ENCODE data around the gene UBA5. TPM values are rescaled to one million over a fixed set of nuclear protein-coding genes. Genes with fewer than 3 reads are reported as not detected.

UBA5 gene
- total and polyA plus RNA-seq, 5 donors = 25.6 to 42.2 (median 31.7) TPM

DNA sequence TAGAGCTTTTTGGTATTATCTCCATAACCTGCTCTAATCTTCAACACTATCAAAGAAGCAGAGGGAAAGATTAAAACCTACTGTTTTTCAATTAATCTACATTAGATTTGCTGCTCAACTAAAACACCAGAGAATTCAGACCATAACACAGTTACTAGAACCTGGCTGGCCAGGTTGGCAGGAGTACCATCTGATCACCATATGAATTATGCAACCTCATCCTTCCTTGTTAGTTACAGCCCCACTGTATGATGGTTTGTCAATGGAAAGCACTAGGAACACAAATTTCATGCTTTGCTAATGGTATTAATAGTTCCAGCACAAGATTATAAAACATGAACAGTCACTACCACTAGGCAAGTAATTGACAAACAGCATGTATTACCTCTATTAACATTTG, 56.2 kb downstream of the UBA5 start:
- intact Hi-C loops (cut with DNase I) = no loop called here
- no peak overlapping the region for H3K27ac ChIP-seq (ENCODE audit: low read length)
- no peak for ATAC-seq
- H3K9me3 ChIP-seq (ENCODE audit: control insufficient read depth, low read length) = no peaks in the 10 kb centered on the region
- no peaks in the 10 kb centered on the region for H3K27me3 ChIP-seq (ENCODE audit: control insufficient read depth, insufficient read depth)
- no peak overlapping the region for H3K4me3 ChIP-seq (ENCODE audit: low read length)
- DNase-seq = no peak
- H3K4me1 ChIP-seq (ENCODE audit: control insufficient read depth, insufficient read depth, low read length) = peaks cover 4% of the 10 kb centered on the region

- H3K27me3 ChIP-seq (ENCODE audit: control insufficient read depth, insufficient read depth) = no peaks in the 10 kb centered on the region
- 43% methylated on average over 6 of the region's 6 CpGs for WGBS
- H3K27ac ChIP-seq (ENCODE audit: low read length) = no peak overlapping the region
- intact Hi-C loops (cut with DNase I) = loop anchor here in 2 of 4 donors (10.0 kb wide), 1 partner anchor 855 kb away; the partner anchor contains the start of gene CDV3 (in 2 of the 2)
- no peak for ATAC-seq
- peak overlapping the region; percentile 29 for H3K4me3 ChIP-seq (ENCODE audit: low read length)
- no peaks in the 10 kb centered on the region for H3K9me3 ChIP-seq (ENCODE audit: control insufficient read depth, low read length)
- DNase-seq = peak in 1 of 3 donors; percentile 21
- H3K4me1 ChIP-seq (ENCODE audit: control insufficient read depth, insufficient read depth, low read length) = peaks cover 4% of the 10 kb centered on the region
Measured at GRCh38 chr3:132720228-132720627, 60.1 kb downstream of the UBA5 start.

DNA sequence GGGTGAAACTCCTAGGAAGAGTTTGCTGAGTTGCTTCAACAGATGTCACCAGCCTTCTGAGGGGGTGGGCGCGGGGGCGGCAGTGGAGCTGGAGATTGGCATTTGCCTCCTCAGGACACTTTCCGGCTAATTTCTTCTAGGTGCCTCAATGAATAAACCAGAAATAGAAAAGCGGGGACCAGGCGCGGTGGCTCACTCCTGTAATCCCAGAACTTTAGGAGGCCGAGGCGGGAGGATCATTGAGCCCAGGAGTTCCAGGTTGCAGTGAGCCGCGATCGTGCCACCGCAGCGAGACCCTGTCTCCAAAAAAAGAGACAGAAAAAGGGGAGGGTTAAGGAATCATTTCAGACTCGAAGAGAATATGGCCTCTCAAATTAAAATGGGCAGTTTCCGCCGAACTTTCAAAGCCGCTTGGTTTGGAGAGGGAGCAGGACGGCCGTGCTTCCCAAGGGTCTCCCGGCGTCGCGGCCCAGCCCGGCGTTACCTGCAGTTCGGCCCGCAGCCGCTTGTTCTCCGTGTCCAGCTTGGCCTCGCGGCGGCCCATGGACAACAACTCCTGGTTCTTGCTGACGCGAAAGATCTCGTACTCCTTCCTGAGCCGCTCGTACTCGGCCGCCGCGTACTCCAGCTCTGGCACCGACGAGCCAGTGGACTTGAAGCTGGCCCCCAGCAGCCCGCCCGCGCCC, 61.5 kb downstream of the UBA5 start:
- DNase-seq (peak; percentile 76 to 91 (median 89)), ATAC-seq (peak; percentile 13 to 26)
- WGBS = 3% methylated on average over 47 of the region's 47 CpGs
- Histone ChIP-seq H3K27me3 (ENCODE audit: control insufficient read depth, insufficient read depth) (no peaks in the 10 kb centered on the region), H3K4me1 (ENCODE audit: control insufficient read depth, insufficient read depth, low read length) (peaks cover 4% of the 10 kb centered on the region), H3K9me3 (ENCODE audit: control insufficient read depth, low read length) (no peaks in the 10 kb centered on the region), H3K27ac (ENCODE audit: low read length) (peak overlapping the region; percentile 77), H3K4me3 (ENCODE audit: low read length) (peak overlapping the region; percentile 67)
- intact Hi-C loops (cut with DNase I) = loop anchor here in 2 of 4 donors (10.0 kb wide), 1 partner anchor 853 kb away; the partner anchor contains the start of gene CDV3 (in 2 of the 2)

- H3K4me1 ChIP-seq (ENCODE audit: control insufficient read depth, insufficient read depth, low read length) = peaks cover 4% of the 10 kb centered on the region
- 2% methylated on average over 96 of the region's 96 CpGs for WGBS
Measured at GRCh38 chr3:132722165-132723023, 62.3 kb downstream of the UBA5 start, which contains the start of gene NPHP3. Gene NPHP3, minus strand, starts transcription at chr3:132722409. Its CDS starts 54 bp downstream, at chr3:132722355.

GRCh38 chr3:132723024-132723950, 63.2 kb downstream of the UBA5 start:
- ATAC-seq = peak in 1 of 2 donors; percentile 0
- peak overlapping the region; percentile 65 for H3K4me3 ChIP-seq (ENCODE audit: low read length)
- peak overlapping the region; percentile 80 for H3K27ac ChIP-seq (ENCODE audit: low read length)
- 9% methylated on average over 19 of the region's 19 CpGs for WGBS
- H3K27me3 ChIP-seq (ENCODE audit: control insufficient read depth, insufficient read depth) = no peaks in the 10 kb centered on the region
- no peak for DNase-seq
- H3K9me3 ChIP-seq (ENCODE audit: control insufficient read depth, low read length) = no peaks in the 10 kb centered on the region
- intact Hi-C loops (cut with DNase I) = loop anchor here in 2 of 4 donors (10.0 kb wide), 1 partner anchor 852 kb away; the partner anchor contains the start of gene CDV3 (in 2 of the 2)
- peaks cover 4% of the 10 kb centered on the region for H3K4me1 ChIP-seq (ENCODE audit: control insufficient read depth, insufficient read depth, low read length)

More at GRCh38 chr3:132722165-132723023, 62.3 kb downstream of the UBA5 start, which contains the start of gene NPHP3:
- no peaks in the 10 kb centered on the region for H3K27me3 ChIP-seq (ENCODE audit: control insufficient read depth, insufficient read depth)
- H3K4me3 ChIP-seq (ENCODE audit: low read length) = peak within 1 kb of the TSS; percentile 67
- intact Hi-C loops (cut with DNase I) = loop anchor here in 2 of 4 donors (10.0 kb wide), 1 partner anchor 852 kb away; the partner anchor contains the start of gene CDV3 (in 2 of the 2)
- DNase-seq (peak; percentile 98 to 99 (median 98)), ATAC-seq (peak; percentile 94 to 95)
- no peaks in the 10 kb centered on the region for H3K9me3 ChIP-seq (ENCODE audit: control insufficient read depth, low read length)
- peak within 1 kb of the TSS; percentile 80 for H3K27ac ChIP-seq (ENCODE audit: low read length)

- H3K27ac ChIP-seq (ENCODE audit: low read length) = no peak overlapping the region
- no peaks in the 10 kb centered on the region for H3K27me3 ChIP-seq (ENCODE audit: control insufficient read depth, insufficient read depth)
- 18% methylated on average over 2 of the region's 2 CpGs for WGBS
- no peaks in the 10 kb centered on the region for H3K9me3 ChIP-seq (ENCODE audit: control insufficient read depth, low read length)
- H3K4me1 ChIP-seq (ENCODE audit: control insufficient read depth, insufficient read depth, low read length) = peaks cover 2% of the 10 kb centered on the region
- H3K4me3 ChIP-seq (ENCODE audit: low read length) = no peak overlapping the region
- intact Hi-C loops (cut with DNase I) = loop anchor here (5.0 to 10.0 kb wide), 4 partner anchors 656 to 848 kb away; partner anchors contain the start of gene CDV3 (in 2 of the 4)
- no peak for DNase-seq
- no peak for ATAC-seq
Measured at GRCh38 chr3:132726341-132726823, 66.3 kb downstream of the UBA5 start.

Other genes starting within 250 kb of the UBA5 start
- gene DNAJC13, start 242.8 kb upstream of the UBA5 start, total RNA-seq = 10 to 100 TPM; 29.4 to 32.4 (median 31.2) TPM
- 9.3 TPM for gene DNAJC13, start 242.8 kb upstream of the UBA5 start, polyA plus RNA-seq
- 1 to 10 TPM; 5.2 to 8.5 (median 6.6) TPM for gene ACKR4, start 63.1 kb upstream of the UBA5 start, total RNA-seq
- gene ACKR4, start 63.1 kb upstream of the UBA5 start, polyA plus RNA-seq = 7.2 TPM
- 10 to 100 TPM; 15.0 to 19.8 (median 18.1) TPM for gene ACAD11, start 520 bp upstream of the UBA5 start, total RNA-seq
- 14.6 TPM for gene ACAD11, start 520 bp upstream of the UBA5 start, polyA plus RNA-seq
- 10 to 100 TPM; 12.1 to 15.6 (median 14.1) TPM for gene NPHP3, start 62.1 kb downstream of the UBA5 start, total RNA-seq
- gene NPHP3, start 62.1 kb downstream of the UBA5 start, polyA plus RNA-seq = 10.7 TPM